NCI-H446 treated with DMSO at 0.1 percent for 48 hours (cell line): ENCODE data around the gene OR2A42.
"Not testable (repeated sequence)": the region's sequence is repeated elsewhere in the genome, so short reads cannot be mapped to it uniquely, and the experiment has no call there.

Source experiments
- DNase-seq: peaks from one replicate; lab custom pipeline; 2025; lab: John Stamatoyannopoulos, UW

OR2A42 gene

GRCh38 chr7:144223675-144224074, 15.7 kb downstream of the OR2A42 start:
- DNase-seq: not testable (repeated sequence)

DNA sequence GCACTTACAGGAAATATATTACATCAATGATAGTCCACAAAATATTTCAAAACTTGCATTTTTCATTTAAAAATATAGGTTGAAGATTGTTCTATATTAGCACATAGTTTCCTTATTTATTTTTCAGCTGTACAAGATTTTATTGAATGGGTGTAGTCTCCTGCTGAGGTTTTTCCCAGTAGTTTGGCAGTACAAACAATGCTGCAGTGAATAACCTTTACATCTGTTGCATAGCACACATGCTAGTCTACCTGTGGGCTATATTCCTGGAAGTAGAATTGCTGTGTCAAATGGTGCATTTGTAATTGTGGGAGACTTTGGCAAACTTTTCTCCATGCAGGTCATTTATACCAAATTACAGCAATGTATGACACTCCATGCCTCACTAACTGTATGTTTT, 18.9 kb downstream of the OR2A42 start:
- DNase-seq: not testable (repeated sequence)

- DNase-seq: not testable (repeated sequence)
Measured at GRCh38 chr7:144219149-144219548, 20.3 kb downstream of the OR2A42 start.

GRCh38 chr7:144218581-144218980, 20.8 kb downstream of the OR2A42 start:
- not testable (repeated sequence) for DNase-seq

GRCh38 chr7:144217200-144217599, 22.2 kb downstream of the OR2A42 start:
- DNase-seq: not testable (repeated sequence)

GRCh38 chr7:144205306-144205705, 34.1 kb downstream of the OR2A42 start:
- not testable (repeated sequence) for DNase-seq

DNA sequence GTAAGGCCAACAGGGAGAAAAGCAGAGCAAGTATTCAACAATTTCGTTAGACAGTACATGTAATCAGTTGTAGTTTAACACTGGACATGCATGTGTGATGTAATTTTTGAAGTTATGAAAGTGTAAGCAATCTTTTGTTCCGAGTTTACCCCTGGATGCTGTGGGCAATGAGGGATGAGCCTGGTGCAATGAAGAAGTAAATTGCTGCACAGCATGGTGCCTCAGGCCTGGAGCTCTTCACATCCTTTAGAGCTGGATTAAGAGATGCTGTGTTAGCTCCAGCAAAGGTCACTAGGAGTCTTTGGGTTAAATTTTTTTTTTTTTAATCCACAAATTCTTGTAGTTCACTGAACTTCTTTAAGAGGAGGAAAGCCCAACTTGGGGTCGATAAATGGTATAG, 36.3 kb downstream of the OR2A42 start:
- DNase-seq: not testable (repeated sequence)

- DNase-seq: not testable (repeated sequence)
Measured at GRCh38 chr7:144201978-144202377, 37.4 kb downstream of the OR2A42 start.

DNA sequence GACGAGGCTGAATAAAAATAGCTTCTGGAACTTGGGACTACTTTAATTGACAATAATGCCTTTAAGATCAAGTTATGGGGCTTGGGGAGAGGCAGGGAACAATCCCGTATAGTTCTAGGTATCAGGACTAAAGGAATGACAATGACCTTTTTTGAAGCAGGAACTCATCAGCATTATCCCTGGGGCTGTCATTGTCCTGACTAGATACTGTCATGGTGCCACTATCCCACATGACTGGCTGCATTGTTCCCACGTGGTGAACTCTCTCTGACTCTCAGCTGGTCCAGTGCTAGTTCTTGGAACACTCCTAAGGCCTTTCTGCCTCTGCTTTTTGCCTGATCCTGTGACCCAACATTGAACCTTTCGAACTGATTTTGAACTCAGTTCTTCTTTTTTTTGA, 40.5 kb downstream of the OR2A42 start:
- DNase-seq: not testable (repeated sequence)

DNA sequence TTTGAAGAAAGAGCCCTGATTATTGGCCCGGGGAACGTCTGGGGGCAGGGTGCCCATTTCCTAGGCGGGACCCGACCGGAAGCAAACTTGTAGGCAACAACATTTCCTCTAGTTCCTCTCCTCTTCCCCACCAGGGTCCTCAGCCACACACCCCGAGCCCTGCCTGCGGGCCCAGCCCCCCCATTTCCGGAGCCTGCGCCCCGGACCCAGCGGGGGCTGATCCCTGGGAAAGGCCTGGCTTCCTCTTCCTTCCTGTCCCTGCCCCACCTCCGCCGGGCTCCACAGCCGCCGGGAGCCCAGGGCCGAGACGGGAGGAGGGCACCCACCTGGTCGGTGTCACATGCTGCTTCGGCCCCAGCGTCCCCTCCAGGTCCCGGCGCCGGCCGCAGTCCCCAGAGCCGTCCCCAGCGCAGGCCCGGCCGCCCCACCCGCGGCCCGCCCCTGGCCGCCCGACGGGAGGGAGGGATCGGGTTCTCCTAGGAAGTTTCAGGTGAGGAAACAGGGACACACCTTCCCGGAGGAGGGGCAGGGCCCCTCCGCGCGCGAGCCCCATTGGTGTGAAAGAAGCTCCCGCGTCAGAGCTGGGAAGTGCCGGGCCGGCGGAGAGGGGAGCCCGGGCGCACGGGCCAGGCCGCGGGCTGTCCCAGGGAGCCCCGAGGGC, 44.1 kb downstream of the OR2A42 start, which contains the start of gene ARHGEF35:
ARHGEF35 (minus strand) TSS at position 622 of the 661 bp plus-strand sequence. CDS start 7,450 bp downstream, outside the sequence.
- DNase-seq: not testable (repeated sequence)

- DNase-seq: not testable (repeated sequence)
Measured at GRCh38 chr7:144194453-144194852, 45.0 kb downstream of the OR2A42 start.

- DNase-seq: not testable (repeated sequence)
Measured at GRCh38 chr7:144193782-144194181, 45.6 kb downstream of the OR2A42 start.

GRCh38 chr7:144188578-144189171, 50.7 kb downstream of the OR2A42 start:
- not testable (repeated sequence) for DNase-seq

DNA sequence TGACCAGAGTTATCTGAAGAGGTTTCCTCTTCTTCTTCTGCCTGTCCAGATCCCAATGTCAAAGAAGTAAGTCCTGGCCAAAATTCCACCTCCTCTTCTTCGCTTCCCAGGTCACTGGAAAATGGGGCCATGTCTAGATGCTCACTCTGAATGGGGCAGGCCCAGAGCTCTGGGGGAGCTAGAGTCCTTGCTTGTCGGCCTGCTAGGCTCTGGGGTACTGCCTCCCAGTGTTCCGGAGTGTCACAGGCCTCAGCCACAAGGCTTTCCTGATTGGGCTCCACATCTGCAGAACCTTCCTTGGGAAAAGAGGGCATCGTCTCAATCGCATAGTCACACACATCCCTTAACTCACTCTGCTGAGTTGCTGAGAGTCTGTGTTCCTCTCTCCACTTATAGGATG, 51.6 kb downstream of the OR2A42 start:
- not testable (repeated sequence) for DNase-seq

DNA sequence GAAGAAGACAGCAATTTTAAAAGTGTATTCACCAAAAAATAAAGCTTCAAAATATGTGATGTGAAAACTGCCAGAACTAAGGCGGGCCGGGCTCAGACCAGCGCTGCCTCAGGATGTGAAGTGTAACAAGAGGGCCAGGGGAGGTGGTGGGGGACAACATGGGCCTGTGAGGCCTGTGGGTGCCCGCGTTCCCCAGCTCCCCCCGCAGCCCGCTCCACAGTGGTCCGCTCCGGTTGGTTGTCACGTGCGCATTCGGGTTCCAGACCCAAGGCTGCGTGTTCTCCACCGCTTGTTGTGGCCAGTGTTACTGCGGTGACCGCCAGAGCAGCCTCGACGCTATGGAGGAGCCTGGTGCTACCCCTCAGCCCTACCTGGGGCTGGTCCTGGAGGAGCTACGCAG, 56.2 kb downstream of the OR2A42 start, which contains the start of gene CTAGE4:
CTAGE4 (plus strand) TSS at position 301 of the 400 bp plus-strand sequence; CDS start at position 339, 38 bp downstream.
- DNase-seq: not testable (repeated sequence)

DNA sequence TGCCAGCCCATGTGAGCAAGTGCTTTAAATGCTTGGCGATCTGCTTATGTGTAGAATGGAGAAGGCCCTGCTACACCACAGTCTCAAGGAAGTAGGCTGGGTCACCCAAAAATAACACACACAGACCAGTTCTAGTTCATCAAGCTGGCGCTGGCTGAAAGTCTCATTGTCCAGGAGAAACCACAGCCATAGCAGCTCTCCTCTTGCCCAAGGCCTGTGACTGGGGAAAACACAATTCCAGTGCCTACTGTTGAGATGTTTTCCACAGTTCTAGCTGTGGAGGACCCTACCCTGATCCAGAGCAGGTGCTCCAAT, 60.3 kb downstream of the OR2A42 start:
- DNase-seq: not testable (repeated sequence)

DNA sequence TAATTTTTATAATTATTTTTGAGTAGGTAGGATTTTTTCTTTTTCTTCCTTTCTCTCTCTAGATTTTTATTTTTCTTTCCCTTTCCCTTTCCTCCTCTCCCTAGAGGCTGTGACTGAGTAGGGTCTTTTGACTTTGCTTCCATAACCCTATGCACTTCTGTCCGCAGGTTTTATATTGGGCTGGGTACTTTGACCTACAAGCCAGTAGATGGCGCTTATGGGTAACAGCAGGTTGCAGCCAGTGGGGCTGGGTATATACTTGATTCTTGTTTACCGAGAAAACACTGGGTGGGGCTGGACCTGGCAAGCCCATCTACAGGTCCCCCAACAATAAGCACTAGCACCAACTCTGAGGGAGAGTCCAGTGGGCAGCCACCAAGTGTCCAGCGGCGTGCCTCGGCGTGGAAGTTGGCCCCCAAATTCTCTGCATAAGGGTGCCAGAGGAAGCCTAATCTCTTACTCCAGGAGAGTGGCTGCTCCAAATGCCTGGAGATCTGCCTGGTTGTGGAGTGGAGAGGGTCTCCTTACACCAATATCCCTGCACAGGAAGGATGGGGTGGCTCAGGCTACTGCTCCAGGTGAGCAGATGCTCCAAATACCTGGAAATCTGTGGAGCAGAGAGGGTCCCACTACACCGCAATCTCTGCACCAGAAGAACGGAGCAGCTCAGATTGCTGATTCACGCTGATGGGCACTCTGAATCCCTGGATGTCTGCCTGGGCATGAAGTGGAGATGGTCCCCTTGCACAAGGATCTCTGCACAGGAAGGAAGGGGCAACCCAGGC, 60.8 kb downstream of the OR2A42 start:
- not testable (repeated sequence) for DNase-seq
